ENCODE measurements around the gene ELK4.

The ELK4 gene

GRCh38 chr1:205629751-205630150, 2.1 kb downstream of the ELK4 start:
- DNase-seq: no peak

GRCh38 chr1:205627956-205628355, 3.9 kb downstream of the ELK4 start:
- no peak for DNase-seq

DNA sequence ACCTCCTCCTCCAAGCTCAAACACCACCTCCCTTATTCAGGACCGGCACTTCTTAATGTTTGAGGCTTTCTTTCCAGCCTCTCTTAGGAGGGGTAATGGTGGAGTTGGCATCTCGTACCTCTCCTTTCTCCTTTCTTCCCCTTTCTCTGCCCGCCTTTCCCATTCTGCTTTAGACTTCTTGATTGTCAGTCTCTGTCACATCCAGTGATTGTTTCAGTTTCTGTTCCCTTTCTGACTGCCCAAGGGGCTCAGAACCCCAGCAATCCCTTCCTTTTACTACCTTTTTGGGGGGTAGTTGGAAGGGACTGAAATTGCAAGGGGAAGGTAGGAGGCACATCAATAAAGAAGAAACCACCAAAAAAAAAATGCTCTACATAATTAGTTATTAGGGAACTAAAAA, 5.6 kb downstream of the ELK4 start:
- peak; percentile 13 for DNase-seq

DNA sequence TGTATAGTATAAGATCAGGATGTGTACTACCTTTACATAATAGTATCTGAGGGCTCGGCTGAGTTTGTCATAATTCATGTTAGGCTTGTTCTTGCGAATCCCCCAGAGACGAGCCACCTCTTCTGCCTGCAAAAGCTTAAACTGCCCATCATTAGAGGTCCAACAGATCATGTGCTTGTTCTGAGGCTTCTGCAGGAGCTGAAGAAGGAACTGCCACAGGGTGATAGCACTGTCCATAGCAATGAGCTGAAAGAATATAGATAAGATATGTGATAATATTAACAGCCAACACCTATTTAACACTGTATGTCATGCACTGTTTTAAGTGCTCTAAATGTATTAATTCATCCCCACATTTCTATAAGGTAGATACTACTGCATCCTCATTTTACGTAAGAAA, 8.2 kb downstream of the ELK4 start:
- no peak for DNase-seq

DNA sequence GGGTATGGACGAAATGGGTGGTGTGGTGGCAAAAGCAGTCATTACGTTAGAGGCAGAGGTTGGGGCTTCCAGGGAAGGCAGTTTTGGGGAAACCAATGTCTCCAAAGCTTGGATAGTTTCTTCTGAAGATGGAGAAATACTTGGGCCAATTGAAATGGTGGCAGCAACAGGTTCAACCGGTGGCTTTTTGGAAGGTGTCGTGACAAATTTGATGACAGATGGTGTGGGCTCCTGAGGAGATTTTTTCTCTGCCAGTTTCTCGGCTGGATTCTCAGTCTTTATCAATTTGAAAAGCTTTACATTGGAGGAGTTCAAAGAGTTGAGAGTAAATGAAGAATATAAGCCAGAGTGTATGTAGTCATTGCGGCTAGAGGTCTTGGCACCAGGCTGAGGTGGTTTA, 11.5 kb downstream of the ELK4 start:
- DNase-seq: no peak

GRCh38 chr1:205619376-205619775, 12.4 kb downstream of the ELK4 start:
- DNase-seq: no peak

- DNase-seq: no peak
These were observed 15.1 kb downstream of the ELK4 start for GRCh38 chr1:205616563-205617293.

GRCh38 chr1:205615789-205616188, 16.0 kb downstream of the ELK4 start:
- no peak for DNase-seq

- no peak for DNase-seq
These were observed 17.9 kb downstream of the ELK4 start for GRCh38 chr1:205613854-205614412.

GRCh38 chr1:205612556-205612955, 19.3 kb downstream of the ELK4 start:
- no peak for DNase-seq

GRCh38 chr1:205612104-205612503, 19.7 kb downstream of the ELK4 start:
- no peak for DNase-seq

DNA sequence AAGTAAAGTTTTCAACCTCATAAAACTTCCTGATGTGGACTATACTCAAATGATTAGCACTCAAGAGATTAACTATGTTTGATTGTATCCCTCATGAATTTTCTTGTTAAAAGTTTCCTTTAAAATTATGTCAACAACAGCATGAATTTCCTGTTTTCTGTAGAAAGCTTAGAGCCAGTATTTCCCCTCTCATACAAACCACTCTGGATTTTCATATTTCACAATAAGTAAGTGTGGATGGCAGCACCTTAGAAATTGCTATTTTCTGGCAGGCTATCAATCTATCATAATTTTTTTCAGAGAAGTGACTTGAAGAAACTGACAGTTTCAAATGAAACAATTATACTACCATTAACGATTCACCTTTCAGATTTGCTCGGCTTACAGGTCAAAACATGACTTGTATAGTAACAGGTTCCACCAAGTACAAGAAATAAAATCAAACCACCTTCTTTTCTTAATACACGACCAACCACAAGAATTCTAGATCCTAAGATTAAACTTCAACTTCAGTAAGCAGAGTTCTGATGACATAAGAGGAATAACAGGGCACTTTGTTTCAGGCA, 20.8 kb downstream of the ELK4 start:
- no peak for DNase-seq

GRCh38 chr1:205610036-205610435, 21.8 kb downstream of the ELK4 start:
- no peak for DNase-seq

DNA sequence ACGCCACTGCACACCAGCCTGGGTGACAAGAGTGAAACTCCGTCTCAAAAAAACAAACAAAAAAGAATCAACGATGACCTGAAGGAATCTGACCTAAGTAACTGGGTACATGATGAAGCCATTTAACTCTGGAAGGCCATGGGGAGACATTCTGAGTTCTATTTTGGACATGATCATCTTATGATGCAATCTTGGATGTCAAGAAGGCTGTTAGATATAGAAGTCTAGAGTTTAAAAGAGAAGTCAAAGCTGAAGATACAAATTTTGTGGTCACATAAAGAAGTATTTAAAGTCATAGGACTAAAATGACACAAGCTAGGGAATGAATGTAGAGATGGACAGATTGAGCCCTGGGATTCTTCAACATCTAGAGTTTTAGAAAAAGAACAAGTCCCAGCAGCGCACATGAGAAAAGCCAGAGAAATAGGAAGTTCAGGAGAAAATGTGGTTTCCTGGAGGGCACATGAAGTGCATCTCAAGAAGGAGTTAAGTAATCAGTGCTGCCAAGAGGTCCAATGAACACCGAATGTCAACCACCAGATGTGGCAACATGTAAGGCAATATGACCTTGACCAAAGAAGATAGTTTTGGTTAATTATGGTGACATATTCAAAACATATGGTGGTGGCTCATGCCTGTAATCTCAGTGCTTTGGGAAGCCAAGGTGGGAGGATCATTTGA, 26.8 kb downstream of the ELK4 start:
- DNase-seq: no peak

- no peak for DNase-seq
These were observed 27.8 kb downstream of the ELK4 start for GRCh38 chr1:205604059-205604458.

DNA sequence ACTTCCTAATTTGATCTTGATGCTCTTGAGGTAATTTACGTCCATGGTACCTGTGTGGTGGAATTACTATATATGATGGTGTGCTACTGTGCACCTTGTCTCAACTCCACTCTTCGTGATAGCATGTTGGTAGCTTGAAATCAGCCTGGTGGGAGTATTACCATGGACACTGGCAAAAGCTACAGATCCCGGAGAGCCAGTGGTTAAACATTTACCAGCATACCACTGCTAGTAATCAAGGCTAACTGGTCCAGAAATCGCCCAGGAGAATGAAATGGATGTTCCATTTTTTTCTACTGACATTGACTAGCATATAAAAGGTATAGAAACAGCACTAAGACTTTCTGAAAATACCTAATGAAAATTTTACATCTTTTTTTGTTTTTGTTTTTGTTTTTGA, 30.6 kb downstream of the ELK4 start:
- DNase-seq: no peak

- no peak for DNase-seq
These were observed 31.7 kb downstream of the ELK4 start for GRCh38 chr1:205600085-205600484.

DNA sequence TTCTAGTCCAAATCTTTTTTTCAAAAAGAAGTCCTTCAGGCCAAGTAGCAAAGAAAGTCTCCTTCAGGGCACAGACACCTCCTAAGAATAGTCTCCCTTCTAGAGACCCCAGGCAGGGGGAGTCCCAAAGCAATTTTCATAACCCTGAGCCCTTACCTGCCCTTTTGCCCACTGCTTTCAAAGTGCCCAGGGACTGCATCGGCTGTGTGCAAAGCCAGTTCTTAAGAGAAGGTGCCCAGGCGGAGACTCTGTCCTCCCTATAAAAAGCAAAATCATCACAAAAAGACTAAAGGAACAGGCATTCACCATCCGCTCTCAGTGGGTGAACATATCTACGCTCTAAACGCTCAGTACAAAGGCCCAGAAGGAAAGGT, 32.2 kb downstream of the ELK4 start:
- no peak for DNase-seq

DNA sequence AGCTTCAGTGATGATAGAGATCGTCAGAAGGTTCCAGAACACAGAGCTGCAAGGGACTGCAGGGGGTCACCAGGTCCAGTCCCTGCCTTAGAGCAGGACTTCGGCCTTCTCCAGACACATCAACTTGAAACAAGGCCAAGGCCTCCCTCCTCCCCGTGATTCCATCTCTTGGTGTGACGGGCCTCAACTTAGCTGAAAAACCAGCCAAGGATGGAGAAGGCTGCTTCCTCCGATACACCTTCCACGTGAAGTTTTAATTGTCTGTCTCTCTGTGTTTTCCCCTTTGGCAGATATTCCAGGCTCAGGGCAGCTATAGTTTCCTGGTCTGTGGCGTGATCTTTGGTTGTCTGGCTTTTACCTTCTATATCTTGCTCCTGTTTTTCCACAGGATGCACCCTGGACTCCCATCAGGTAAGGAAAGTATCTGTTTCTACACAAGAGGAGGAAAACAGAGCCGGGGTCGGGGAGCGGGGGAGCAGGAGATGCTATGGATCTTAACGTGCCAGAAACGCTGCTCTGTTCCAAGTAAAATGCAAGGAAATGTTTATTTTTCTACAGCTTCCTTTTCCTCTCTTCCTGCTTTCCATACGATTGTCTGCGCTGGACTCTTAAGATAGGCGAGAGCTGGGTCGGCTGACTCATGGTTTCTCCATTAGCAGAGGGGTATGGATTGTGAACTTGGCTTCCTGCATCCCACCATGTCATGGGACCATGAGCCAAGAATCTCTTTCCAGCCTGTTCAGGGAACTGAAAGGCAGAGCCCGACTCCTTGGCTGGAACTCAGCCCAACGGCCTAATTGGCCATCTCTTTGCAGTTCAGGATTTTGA, 32.8 kb downstream of the ELK4 start:
- DNase-seq: peak; percentile 56

GRCh38 chr1:205597691-205598314, 34.0 kb downstream of the ELK4 start:
- no peak for DNase-seq

DNA sequence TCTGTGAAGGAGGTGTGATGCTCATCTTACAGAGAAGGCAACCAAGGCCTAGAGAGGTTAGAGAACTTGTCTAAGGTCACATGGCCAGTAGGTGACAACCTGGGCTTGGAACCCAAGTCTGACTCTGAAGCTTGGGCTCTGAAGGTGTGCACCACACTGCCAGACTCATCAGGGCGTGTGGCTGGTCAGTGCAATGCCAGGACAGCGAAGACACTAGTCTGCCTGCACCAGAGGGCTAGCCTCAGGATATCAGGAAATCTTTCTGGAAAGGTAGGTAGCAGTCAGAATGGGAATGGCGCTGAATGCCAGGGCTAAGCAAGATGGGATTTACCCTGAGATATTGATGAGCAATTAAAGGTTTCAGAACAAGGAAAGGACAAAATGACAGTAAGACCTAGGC, 34.9 kb downstream of the ELK4 start:
- DNase-seq: no peak

GRCh38 chr1:205595861-205596260, 36.0 kb downstream of the ELK4 start:
- DNase-seq: no peak

DNA sequence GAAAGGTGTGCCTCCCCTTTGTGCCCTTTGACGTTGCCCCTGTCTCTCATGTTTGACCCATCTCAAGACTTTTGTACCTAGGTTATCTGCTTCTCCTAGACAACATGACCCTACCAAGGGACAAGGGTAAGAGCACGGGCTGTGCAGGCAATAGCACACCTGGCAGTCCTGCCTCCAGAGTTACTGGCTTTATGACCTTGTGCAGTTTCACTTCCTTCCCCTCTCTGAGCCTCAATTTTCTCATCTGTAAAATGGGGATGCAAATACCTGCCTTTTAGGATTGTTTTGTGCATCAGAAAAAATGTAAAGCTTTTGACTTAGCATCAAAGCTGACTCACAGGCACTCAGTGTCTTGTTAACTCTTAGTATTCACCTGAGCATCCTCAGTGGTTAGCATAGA, 36.4 kb downstream of the ELK4 start:
- DNase-seq: no peak

Measured in midbrain (tissue), 1 donor.